ENCODE measurements around the gene PRKAG2. TPM values are rescaled to one million over a fixed set of nuclear protein-coding genes. Genes with fewer than 3 reads are reported as not detected.

Gene PRKAG2
- total and polyA plus RNA-seq, 5 experiments from 2014 or later: 29.5 to 63.5 (median 34.1) TPM

GRCh38 chr7:151840088-151840910, 36.6 kb downstream of the PRKAG2 start:
- POLR2A ChIA-PET: interaction anchor here (1.0 kb wide), 1 partner anchor 36 kb away, joined by 3 read pairs; no protein-coding TSS in a partner anchor
- Mint-ChIP-seq H3K9me3 (no peaks in the 10 kb centered on the region), H3K27me3 (no peaks in the 10 kb centered on the region), H3K36me3 (peaks cover 0 to 5% (median 0%) of the 10 kb centered on the region in 3 donors), H3K4me1 (peaks cover 10 to 37% (median 28%) of the 10 kb centered on the region in 4 donors), H3K27ac (peak overlapping the region in 7 of 10 donors; percentile 33 to 87 (median 70)), H3K4me3 (peak overlapping the region in 7 of 10 donors; percentile 23 to 84 (median 76))
- ATAC-seq (no peak), DNase-seq (no peak)

- peaks cover 10 to 42% (median 31%) of the 10 kb centered on the region in 4 donors for H3K4me1 Mint-ChIP-seq
- peak overlapping the region; percentile 57 to 84 (median 76) for H3K4me3 Mint-ChIP-seq
- no peaks in the 10 kb centered on the region for H3K27me3 Mint-ChIP-seq
- peak overlapping the region; percentile 25 to 87 (median 74) for H3K27ac Mint-ChIP-seq
- no peaks in the 10 kb centered on the region for H3K9me3 Mint-ChIP-seq
- H3K36me3 Mint-ChIP-seq: peaks cover 0 to 5% (median 0%) of the 10 kb centered on the region in 3 donors
- ATAC-seq (peak; percentile 29 to 32), DNase-seq (no peak)
- POLR2A ChIA-PET: interaction anchor here (1.0 kb wide), 1 partner anchor 36 kb away, joined by 3 read pairs; no protein-coding TSS in a partner anchor
Observed at GRCh38 chr7:151839451-151839921, 37.4 kb downstream of the PRKAG2 start.

GRCh38 chr7:151838861-151839381, 38.0 kb downstream of the PRKAG2 start:
- peak; percentile 80 to 86 for ATAC-seq
- POLR2A ChIA-PET: no interaction called here

DNA sequence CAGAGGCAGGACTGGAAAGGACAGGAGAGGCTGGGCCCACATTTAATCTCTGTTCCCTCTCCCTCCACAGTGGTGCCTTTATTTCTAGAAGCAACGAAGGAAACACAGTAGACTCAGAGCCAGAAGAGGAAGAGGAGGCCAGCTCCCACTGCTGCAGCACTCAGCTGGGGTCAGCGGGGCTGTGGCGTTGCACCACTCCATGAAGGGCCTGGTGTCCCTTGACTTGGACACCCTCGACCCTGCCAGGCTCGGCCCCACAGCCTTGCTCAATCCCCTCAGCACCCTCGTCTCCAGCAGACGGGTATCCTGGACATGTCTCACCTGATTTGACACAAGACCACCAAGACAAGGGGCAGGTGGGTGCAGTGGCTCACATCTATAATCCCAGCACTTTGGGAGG, 38.8 kb downstream of the PRKAG2 start:
- POLR2A ChIA-PET: interaction anchor here (0.7 kb wide), 2 partner anchors 24 to 404 kb away, joined by 3 read pairs; no protein-coding TSS in a partner anchor
- no peak for ATAC-seq

More at GRCh38 chr7:151838861-151839381, 38.0 kb downstream of the PRKAG2 start:
- H3K36me3 Mint-ChIP-seq: peaks cover 0 to 2% (median 0%) of the 10 kb centered on the region in 3 donors
- H3K4me1 Mint-ChIP-seq: peaks cover 10 to 48% (median 34%) of the 10 kb centered on the region in 4 donors
- peak in 8 of 10 donors; percentile 12 to 69 (median 29) for DNase-seq
- H3K9me3 Mint-ChIP-seq: no peaks in the 10 kb centered on the region
- no peaks in the 10 kb centered on the region for H3K27me3 Mint-ChIP-seq
- peak overlapping the region; percentile 25 to 87 (median 74) for H3K27ac Mint-ChIP-seq
- H3K4me3 Mint-ChIP-seq: peak overlapping the region; percentile 57 to 84 (median 76)

DNA sequence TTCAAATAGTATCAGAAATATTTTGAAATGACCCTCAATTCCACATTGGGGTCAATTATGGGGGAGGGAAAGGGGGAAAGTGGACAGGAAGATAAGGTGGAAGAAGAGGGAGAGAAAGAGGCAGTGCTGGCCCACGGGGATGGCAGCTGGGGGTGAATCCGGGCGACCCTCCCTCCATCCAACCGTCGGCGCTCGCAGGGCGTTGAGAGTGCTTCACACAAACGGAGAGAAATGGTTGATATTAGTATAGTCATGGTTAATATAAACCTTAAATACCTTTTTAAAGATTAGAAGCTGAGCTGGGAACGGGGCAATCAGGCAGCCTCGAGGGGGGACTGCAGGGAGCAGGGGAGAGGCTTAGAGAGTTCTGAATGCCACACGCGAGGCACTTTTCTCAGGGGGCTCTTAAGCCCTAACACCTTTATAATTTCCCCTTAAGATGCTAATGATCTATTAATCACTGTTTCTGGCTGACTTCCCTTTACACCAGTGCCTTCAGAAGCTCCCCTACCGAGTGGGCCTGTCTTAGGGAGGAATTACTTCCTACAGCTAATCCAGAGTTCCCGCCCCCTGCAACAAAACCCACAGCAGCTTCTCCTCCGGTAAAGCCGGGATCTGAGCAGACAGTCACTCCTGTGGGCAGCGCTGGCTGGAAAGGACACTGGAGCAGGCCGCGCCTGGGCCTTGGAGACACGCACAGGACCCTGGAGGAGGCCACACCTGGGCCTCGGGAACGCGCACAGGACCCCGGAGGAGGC, 39.5 kb downstream of the PRKAG2 start:
- POLR2A ChIA-PET: no interaction called here
- Mint-ChIP-seq H3K36me3 (peaks cover 0 to 4% (median 0%) of the 10 kb centered on the region in 3 donors), H3K4me1 (peaks cover 18 to 54% (median 37%) of the 10 kb centered on the region in 4 donors), H3K9me3 (no peaks in the 10 kb centered on the region), H3K27me3 (no peaks in the 10 kb centered on the region), H3K4me3 (peak overlapping the region in 3 of 10 donors; percentile 15 to 74 (median 68)), H3K27ac (peak overlapping the region in 6 of 10 donors; percentile 31 to 80 (median 63))
- ATAC-seq (no peak), DNase-seq (no peak)

More for the DNA sequence above, 38.8 kb downstream of the PRKAG2 start:
- DNase-seq: no peak
- no peaks in the 10 kb centered on the region for H3K27me3 Mint-ChIP-seq
- peaks cover 0 to 1% (median 0%) of the 10 kb centered on the region in 3 donors for H3K36me3 Mint-ChIP-seq
- no peaks in the 10 kb centered on the region for H3K9me3 Mint-ChIP-seq
- H3K27ac Mint-ChIP-seq: peak overlapping the region in 5 of 10 donors; percentile 16 to 69 (median 25)
- H3K4me1 Mint-ChIP-seq: peaks cover 13 to 50% (median 36%) of the 10 kb centered on the region in 4 donors
- peak overlapping the region in 6 of 10 donors; percentile 41 to 82 (median 71) for H3K4me3 Mint-ChIP-seq

GRCh38 chr7:151836927-151837205, 40.0 kb downstream of the PRKAG2 start:
- no peaks in the 10 kb centered on the region for H3K27me3 Mint-ChIP-seq
- POLR2A ChIA-PET: no interaction called here
- H3K9me3 Mint-ChIP-seq: no peaks in the 10 kb centered on the region
- DNase-seq (no peak), ATAC-seq (no peak)
- peak overlapping the region in 1 of 10 donors; percentile 11 for H3K4me3 Mint-ChIP-seq
- peak overlapping the region in 4 of 10 donors; percentile 31 to 80 (median 63) for H3K27ac Mint-ChIP-seq
- peaks cover 18 to 55% (median 37%) of the 10 kb centered on the region in 4 donors for H3K4me1 Mint-ChIP-seq
- H3K36me3 Mint-ChIP-seq: peaks cover 0 to 4% (median 0%) of the 10 kb centered on the region in 3 donors

- POLR2A ChIA-PET: no interaction called here
- peak overlapping the region in 5 of 10 donors; percentile 11 to 69 (median 61) for H3K27ac Mint-ChIP-seq
Observed at GRCh38 chr7:151836191-151836926, 40.6 kb downstream of the PRKAG2 start.

DNA sequence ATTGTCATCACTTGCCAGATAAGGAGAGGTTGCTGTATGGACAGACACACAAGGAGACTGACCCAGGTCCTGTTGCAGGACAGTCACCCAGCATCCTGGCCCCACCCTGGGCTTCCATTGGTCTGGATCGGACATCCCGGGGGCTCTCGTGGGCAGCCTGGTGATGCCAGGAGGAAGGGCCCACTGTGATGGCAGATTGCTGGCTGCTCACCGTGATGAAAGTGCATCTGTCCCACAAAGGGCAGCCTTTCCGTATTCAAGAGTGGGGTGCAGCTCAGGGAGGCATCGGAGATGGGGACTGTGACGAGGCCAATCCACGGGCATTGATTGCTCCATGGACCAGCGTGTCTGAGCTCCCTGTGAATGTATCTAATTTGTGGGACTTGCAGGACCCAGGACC, 41.3 kb downstream of the PRKAG2 start:
- no peaks in the 10 kb centered on the region for H3K9me3 Mint-ChIP-seq
- no peaks in the 10 kb centered on the region for H3K27me3 Mint-ChIP-seq
- H3K27ac Mint-ChIP-seq: peak overlapping the region in 4 of 10 donors; percentile 41 to 70 (median 60)
- DNase-seq (no peak), ATAC-seq (no peak)
- peak overlapping the region in 1 of 10 donors; percentile 39 for H3K4me3 Mint-ChIP-seq
- peaks cover 0 to 4% (median 0%) of the 10 kb centered on the region in 3 donors for H3K36me3 Mint-ChIP-seq
- peaks cover 18 to 55% (median 36%) of the 10 kb centered on the region in 4 donors for H3K4me1 Mint-ChIP-seq
- POLR2A ChIA-PET: no interaction called here

More at GRCh38 chr7:151836191-151836926, 40.6 kb downstream of the PRKAG2 start:
- Mint-ChIP-seq H3K9me3 (no peaks in the 10 kb centered on the region), H3K4me3 (no peak overlapping the region), H3K4me1 (peaks cover 18 to 56% (median 37%) of the 10 kb centered on the region in 4 donors), H3K36me3 (peaks cover 0 to 4% (median 0%) of the 10 kb centered on the region in 3 donors), H3K27me3 (no peaks in the 10 kb centered on the region)
- no peak for ATAC-seq
- no peak for DNase-seq

DNA sequence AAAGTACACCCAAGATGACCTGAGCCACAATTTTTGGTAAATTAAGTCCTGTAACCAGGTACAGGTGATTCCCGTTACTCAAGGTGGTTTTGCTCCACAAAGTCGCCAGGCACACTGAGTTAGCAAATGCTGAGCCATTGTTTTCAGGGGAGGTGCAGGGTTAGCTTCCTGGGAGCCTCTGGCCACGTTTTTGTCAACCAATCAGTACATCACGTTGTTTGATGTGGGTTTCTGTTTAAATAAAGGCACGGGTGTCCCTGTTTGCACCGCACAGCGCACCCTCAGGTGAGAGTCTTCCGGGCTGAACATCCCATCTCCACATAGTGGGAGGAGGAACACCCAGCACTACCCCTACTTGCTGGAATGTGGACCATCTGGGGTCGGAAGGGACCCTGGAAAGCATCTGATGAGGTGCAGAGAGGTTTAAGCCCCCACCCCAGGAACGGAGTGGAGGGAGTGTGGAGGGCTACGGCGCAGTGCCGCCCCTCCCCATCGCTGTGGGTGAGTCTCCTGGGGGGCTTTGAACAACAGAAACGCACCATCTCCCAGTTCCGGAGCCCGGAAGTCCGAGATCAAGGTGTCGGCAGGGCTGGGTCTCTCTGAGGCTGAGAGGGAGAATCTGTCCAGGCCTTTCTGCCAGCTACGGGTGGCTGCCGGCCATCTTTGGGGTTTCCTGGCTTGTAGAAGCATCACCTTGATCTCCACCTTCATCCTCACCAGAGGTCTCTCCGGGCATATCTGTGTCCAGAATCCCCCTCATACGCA, 42.5 kb downstream of the PRKAG2 start:
- peak in 2 of 10 donors; percentile 14 to 36 for DNase-seq
- peaks cover 15 to 46% (median 28%) of the 10 kb centered on the region in 4 donors for H3K4me1 Mint-ChIP-seq
- H3K27me3 Mint-ChIP-seq: no peaks in the 10 kb centered on the region
- peak overlapping the region in 4 of 10 donors; percentile 6 to 48 (median 32) for H3K27ac Mint-ChIP-seq
- peaks cover 0 to 4% (median 0%) of the 10 kb centered on the region in 3 donors for H3K36me3 Mint-ChIP-seq
- peak overlapping the region in 2 of 10 donors; percentile 12 to 24 for H3K4me3 Mint-ChIP-seq
- ATAC-seq: peak in 1 of 2 donors; percentile 61
- H3K9me3 Mint-ChIP-seq: no peaks in the 10 kb centered on the region
- POLR2A ChIA-PET: no interaction called here

- POLR2A ChIA-PET: no interaction called here
- Mint-ChIP-seq H3K9me3 (no peaks in the 10 kb centered on the region), H3K36me3 (peaks cover 0 to 7% (median 2%) of the 10 kb centered on the region in 3 donors), H3K4me3 (no peak overlapping the region), H3K4me1 (peaks cover 18 to 44% (median 27%) of the 10 kb centered on the region in 4 donors), H3K27ac (no peak overlapping the region), H3K27me3 (no peaks in the 10 kb centered on the region)
- ATAC-seq (no peak), DNase-seq (no peak)
Observed at GRCh38 chr7:151833691-151834090, 43.2 kb downstream of the PRKAG2 start.

GRCh38 chr7:151833213-151833651, 43.7 kb downstream of the PRKAG2 start:
- DNase-seq (no peak), ATAC-seq (no peak)
- Mint-ChIP-seq H3K9me3 (no peaks in the 10 kb centered on the region), H3K4me3 (no peak overlapping the region), H3K36me3 (peaks cover 0 to 7% (median 2%) of the 10 kb centered on the region in 3 donors), H3K27me3 (no peaks in the 10 kb centered on the region), H3K4me1 (peaks cover 18 to 39% (median 26%) of the 10 kb centered on the region in 4 donors), H3K27ac (peak overlapping the region in 4 of 10 donors; percentile 37 to 86 (median 74))
- POLR2A ChIA-PET: no interaction called here
